DMS114 treated with DMSO at 0.1 percent for 48 hours (cell line): Measurements from ENCODE around the gene KRTAP4-8.
"Not testable (repeated sequence)": the region's sequence is repeated elsewhere in the genome, so short reads cannot be mapped to it uniquely, and the experiment has no call there.

Source experiments
- DNase-seq: peaks from one replicate; lab custom pipeline; 2025; ENCODE audit not compliant: unreplicated experiment; lab: John Stamatoyannopoulos, UW

Gene KRTAP4-8

GRCh38 chr17:41098042-41098441, at the start of gene KRTAP4-8:
TSS of gene KRTAP4-8 (minus strand) at chr17:41098142. CDS start at chr17:41098084, 58 bp downstream.
- no peak for DNase-seq

- DNase-seq: no peak
Observed at GRCh38 chr17:41145261-41145660, 47.3 kb upstream of the KRTAP4-8 start.

DNA sequence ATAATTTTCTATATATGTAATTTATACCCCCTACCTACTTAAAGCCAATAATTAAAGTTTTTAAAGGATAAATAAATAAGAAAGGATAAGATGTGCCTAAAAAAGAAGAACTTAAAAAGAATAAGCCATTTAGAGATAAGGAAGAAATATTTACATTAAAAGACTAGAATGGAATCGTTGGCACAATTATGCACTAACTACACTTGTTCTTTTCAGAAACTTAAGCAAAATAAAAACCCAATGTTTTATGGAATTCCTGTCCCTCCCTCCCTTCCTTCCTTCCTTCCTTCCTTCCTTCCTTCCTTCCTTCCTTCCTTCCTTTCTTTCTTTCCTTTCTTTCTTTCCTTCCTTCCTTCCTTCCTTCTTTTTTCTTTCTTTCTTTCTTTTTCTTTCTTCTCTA, 46.9 kb upstream of the KRTAP4-8 start:
- no peak for DNase-seq

- no peak for DNase-seq
Observed at GRCh38 chr17:41141361-41141760, 43.4 kb upstream of the KRTAP4-8 start.

DNA sequence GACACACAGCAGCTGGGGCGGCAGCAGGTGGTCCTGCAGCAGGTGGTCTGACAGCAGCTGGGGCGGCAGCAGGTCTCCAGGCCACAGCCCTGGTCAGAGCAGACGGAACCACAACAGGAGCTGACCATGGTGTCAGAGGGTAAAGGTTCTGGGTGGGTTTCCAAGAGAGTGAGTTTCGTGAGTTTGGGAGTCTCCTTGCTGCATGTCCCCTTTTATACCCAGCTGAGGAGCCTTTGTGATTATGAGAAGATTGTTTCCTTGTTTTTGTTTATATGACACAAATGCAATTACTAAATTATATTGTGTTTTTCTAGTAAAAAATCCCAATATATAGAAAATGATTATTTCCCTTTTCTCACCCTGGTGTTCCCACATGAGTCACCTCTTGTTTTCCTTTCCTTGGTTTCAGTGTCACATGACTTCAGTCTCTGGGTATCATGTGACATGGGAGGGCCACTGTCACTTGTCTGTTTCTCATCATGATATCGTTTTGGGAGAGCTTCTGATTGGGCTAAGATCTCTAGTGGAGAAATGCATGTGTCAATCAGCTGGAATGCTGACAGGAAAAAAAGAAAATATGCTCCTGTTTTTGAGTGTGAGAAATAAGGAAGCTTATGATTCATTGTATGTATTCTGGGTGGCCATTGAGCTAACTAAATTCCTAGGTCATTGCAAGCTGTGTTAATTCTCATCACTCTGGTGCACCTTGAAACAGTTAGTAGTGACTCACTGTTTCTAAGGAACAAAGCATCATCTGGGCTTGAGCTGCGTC, 42.6 kb upstream of the KRTAP4-8 start, which contains the start of gene KRTAP4-6:
TSS of gene KRTAP4-6 (minus strand) at position 185 of the 772 bp plus-strand sequence. CDS start at position 128, 57 bp downstream.
- no peak for DNase-seq

DNA sequence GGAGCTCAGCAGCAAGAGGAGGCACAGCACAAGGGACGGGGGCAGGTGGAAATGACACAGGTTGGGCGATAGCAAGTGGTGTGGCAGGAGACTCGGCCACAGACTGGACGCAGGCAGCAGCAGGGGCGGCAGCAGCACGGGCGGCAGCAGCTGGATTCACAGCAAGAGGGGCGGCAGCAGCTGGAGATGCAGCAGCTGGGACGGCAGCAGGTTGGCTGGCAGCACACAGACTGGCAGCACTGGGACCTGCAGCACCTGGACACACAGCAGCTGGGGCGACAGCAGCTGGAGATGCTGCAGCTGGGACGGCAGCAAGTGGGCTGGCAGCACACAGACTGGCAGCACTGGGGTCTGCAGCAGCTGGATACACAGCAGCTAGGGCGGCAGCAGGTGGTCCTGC, 41.9 kb upstream of the KRTAP4-8 start:
- not testable (repeated sequence) for DNase-seq

- DNase-seq: no peak
Observed at GRCh38 chr17:41133880-41134735, 36.2 kb upstream of the KRTAP4-8 start.

- DNase-seq: no peak
Observed at GRCh38 chr17:41131979-41132378, 34.0 kb upstream of the KRTAP4-8 start.

GRCh38 chr17:41127371-41127770, 29.4 kb upstream of the KRTAP4-8 start:
- DNase-seq: no peak

DNA sequence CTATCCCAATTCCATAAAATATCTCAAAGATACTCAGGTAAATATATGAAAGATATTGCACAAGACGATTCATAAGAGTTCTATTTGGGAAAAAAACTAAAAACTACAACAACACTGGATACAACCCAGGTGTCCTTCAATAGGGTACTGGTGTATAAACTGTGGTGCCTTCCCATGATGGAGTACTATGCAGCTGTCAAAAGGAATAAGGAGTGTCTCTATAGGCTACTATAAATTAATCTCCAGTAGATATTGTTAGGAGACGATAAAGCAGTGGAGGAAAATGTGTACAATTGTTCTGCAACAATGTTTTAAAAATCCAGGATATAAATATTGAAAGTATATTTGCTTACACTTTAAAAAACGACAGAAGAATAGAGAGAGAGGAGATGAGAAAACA, 28.5 kb upstream of the KRTAP4-8 start:
- DNase-seq: no peak

- DNase-seq: no peak
Observed at GRCh38 chr17:41125064-41125463, 27.1 kb upstream of the KRTAP4-8 start.

DNA sequence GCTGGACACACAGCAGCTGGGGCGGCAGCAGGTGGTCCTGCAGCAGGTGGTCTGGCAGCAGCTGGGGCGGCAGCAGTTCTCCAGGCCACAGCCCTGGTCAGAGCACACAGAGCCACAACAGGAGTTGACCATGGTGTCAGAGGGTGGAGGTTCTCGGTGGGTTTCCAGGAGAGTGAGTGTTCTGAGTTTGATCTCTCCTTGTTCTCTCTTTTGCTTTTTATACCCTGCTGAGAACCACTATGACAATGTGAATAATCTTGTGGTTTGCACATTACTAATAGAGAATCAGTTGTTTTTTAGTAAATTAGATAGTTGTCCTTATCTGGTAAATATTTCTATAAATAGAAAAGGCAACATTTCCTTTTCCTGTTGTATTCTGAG, 26.0 kb upstream of the KRTAP4-8 start, which contains the start of gene KRTAP4-12:
TSS of gene KRTAP4-12 (minus strand) at position 192 of the 381 bp plus-strand sequence. CDS start at position 132, 60 bp downstream.
- DNase-seq: not testable (repeated sequence)

- not testable (repeated sequence) for DNase-seq
Observed at GRCh38 chr17:41123292-41123990, 25.5 kb upstream of the KRTAP4-8 start.

- DNase-seq: no peak
Observed at GRCh38 chr17:41121742-41122141, 23.8 kb upstream of the KRTAP4-8 start.

DNA sequence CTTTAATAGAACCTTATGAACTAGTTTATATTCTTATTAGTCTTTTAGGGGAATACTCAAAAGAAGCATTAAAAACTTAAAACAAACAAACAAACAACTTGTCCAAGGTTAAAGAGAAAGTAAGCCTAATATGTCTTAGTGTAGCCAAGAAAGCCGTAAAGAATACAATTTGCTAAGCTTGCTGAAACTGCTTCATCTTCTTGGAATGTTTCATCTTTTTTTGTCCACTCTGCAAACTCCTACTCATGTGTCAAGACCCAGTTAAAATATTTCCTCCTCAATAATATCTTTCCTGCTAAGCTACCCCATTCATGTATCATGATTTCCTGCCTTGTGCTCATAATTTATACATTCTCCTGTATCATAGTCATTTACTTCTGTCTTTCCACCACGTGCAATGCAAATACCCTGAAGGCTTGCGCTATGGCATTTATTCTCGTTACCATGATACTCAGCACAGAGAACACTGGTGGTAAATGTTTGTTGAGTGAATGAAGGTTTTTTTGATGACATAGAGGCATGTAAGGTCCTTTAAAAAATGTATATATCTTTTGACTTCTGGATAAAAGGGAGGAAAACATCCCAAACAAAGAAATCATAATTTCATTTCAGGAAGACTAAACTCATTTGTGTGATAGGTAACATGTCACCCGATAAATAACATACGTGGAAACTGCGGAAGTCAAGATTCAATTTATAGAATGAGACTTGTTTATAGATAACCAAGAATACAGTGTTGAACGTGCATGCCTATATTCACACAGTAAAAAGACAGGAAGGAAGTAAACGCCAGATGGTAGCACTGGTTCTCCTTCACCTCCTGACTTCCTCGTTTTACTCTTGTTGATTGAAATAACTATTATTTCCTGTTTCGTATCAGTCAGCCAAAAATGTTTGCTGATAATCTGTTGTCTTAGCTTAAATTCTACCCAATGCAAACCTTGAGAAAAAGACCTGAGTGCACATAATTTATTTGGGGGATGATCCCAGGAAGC, 22.1 kb upstream of the KRTAP4-8 start:
- DNase-seq: not testable (repeated sequence)

- no peak for DNase-seq
Observed at GRCh38 chr17:41118721-41119120, 20.8 kb upstream of the KRTAP4-8 start.

DNA sequence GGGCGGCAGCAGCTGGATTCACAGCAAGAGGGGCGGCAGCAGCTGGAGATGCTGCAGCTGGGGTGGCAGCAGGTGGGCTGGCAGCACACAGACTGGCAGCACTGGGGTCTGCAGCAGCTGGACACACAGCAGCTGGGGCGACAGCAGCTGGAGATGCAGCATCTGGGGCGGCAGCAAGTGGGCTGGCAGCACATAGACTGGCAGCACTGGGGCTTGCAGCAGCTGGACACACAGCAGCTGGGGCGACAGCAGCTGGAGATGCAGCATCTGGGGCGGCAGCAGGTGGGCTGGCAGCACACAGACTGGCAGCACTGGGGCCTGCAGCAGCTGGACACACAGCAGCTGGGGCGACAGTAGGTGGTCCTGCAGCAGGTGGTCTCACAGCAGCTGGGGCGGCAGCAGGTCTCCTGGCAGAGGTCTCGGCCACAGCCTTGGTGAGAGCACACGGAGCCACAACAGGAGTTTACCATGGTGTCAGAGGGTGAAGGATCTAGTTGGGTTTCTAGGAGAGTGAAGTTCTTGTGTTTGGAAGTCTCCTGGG, 20.0 kb upstream of the KRTAP4-8 start, which contains the start of gene KRTAP4-11:
TSS of gene KRTAP4-11 (minus strand) at position 528 of the 541 bp plus-strand sequence. CDS start at position 470, 58 bp downstream.
- DNase-seq: not testable (repeated sequence)

DNA sequence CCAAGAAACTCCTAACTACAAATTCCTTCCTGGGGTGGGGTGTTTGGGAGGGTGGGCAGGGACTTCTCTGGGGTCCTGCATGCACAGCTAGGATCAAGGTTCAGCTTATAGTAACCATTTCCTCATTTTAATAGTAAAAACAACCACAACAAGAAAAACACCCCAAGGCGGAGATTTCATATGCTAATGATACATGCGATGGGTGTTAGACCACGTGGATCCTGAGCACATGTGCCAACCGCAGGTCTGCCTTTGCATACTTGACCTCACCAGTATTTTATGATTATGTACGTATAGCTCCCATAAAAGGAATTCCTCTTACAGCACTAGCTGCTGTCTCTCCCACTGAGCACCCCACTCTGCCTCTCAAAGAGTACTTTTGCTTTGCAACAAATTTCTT, 18.4 kb upstream of the KRTAP4-8 start:
- no peak for DNase-seq

GRCh38 chr17:41111151-41111885, 13.4 kb upstream of the KRTAP4-8 start:
- DNase-seq: no peak
